Dedifferentiated amniotic fluid mesenchymal stem cell (primary cell): Measurements from ENCODE around the gene FAM83G.

ENCODE experiments used
- DNase-seq: peaks from one replicate; pipeline ENCODE4 v3.0.0-alpha.2; 2016; ENCODE audit errors: extremely low spot score

FAM83G gene

DNA sequence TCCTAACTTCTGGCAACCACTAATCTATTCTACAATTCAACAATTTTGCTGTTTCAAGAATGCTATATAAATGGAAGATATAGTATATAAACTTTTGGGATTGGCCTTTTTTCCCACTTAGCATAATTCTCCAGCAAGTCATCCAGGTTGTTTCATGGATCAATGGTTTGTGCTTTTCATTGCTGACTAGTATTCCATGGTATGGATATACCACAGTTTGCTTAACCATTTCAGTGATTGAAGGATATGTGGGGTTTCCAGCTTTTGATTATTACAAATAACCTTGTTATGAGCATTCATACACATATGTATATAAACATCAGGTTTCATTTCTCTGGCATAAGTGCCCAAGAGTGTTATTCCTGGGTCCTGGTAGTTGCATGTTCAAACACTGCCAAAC, 2.1 kb upstream of the FAM83G start:
- no peak for DNase-seq

GRCh38 chr17:19005789-19006430, 1.3 kb upstream of the FAM83G start:
- DNase-seq, result no peak

GRCh38 chr17:19005137-19005773, 691 bp upstream of the FAM83G start:
- no peak for DNase-seq

DNA sequence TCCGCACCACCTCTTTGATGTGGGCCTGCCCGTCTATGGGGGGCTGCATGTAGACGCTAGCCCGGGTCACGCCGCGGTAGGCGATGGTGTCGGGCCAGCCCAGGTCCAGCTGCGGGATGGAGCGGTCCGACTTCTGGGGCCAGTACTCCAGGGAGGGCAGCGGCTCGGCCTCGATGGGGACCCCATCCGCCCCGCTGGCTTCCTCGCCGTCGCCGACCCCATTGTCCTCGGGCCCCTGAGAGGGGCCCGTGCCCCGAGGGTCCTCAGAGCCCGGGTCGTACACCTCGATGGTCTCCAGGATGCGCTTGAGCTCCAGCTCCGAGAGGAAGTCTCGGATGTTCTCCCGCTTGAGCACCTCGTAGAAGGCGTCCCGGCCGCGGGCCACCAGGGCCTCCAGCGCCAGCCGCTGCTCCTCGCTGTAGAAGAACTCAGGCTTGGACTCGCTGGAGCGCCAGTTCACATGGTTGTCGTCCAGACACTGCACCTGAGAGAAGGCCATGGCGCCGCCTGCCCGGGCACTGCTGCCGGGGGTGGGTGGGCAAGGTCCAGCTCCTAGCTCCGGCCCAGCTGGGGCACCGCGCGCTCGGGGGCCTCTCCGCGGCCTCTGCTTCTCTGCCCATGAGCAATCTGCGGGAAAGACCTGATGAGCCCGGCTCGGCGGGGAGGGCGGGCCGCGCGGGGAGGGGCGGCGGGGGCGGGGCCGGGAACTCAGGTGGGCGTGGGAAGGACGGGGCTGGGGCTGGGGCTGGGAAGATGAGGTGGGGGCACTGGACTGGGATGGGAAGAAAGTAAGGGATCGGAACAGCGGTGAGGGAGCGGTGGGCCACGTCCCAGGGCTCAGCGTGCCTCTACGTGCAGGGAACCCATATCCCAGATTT, 782 bp downstream of the FAM83G start:
- no peak for DNase-seq

- DNase-seq, result no peak
Measured at GRCh38 chr17:19002805-19003542, 1.6 kb downstream of the FAM83G start.

- DNase-seq, result no peak
Measured at GRCh38 chr17:19001907-19002590, 2.5 kb downstream of the FAM83G start.

DNA sequence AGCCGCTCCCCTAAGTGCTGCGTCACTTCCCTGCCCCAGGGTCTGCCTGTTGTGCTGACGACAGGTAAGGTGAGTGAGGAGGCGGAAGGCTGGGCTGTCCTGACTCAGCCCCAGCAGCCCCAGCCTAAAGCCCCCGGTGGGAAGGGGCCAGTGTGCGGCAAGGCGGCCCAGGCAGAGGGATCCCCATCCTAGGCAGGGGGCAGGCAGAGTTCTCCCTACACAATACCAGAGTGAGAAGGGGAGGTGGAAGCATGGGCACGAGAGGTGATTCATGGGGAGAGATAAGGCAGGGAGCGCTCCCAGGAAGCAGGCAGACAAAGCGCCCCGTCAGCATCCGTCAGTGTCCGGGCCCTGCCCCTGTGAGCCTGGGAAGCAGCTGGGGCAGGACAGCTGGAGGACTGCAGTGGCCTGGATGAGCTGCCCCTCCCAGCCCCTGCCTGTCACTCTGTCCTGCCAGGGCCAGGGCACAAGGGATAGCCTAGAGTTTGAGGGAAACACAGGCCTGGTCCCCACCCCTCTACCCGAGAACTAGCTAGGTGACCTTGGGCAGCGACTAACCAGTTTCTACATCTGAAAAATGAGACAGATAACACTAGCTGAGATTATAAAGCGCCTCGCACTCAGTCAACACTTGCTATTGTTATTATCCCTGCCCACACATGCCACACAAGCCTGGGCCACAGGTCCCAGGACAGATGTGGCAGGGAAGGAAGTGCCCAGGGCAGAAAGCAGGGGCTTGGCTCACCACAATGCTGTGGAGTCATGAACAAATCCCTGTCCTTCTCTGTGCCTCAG, 3.8 kb downstream of the FAM83G start:
- no peak for DNase-seq

DNA sequence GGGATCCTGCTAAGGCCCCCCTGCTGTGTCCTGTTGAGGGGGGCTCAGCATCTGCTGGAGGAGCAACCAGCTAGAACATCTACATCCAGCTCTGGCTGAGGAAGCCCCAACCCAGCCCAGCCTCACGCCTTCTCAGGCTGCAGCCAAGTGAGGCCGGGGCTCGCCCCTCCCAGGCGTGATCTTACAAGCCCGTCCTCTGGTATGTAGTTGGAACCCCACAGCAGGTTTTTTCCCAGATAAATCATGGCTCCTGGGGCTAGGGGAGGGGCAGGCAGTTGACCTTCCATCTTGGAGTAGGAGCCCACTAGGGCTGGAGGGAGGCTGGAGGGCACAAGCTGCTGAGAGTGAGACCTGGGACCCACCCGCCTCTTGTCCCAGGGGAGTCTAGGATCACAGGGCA, 4.7 kb downstream of the FAM83G start:
- no peak for DNase-seq

DNA sequence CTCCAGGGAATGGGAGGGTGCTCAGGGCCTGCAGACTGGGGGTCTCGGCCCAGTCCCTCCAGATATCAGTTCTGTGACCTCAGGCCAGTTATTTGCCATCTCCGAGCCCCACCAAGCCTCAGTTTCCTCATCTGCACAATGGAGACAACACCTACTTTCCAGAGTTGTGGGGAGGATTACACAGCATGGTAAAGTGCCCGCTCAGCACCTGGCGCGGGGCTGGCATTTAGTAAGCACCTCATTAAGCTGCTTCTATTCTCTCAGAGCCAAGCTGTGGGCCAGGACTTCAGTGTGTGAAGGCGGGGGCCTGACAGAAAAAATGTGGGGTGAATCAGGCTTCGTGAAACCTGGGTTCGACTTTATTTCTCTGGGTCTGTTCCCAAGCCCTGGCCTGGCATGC, 5.2 kb downstream of the FAM83G start:
- DNase-seq, result no peak

DNA sequence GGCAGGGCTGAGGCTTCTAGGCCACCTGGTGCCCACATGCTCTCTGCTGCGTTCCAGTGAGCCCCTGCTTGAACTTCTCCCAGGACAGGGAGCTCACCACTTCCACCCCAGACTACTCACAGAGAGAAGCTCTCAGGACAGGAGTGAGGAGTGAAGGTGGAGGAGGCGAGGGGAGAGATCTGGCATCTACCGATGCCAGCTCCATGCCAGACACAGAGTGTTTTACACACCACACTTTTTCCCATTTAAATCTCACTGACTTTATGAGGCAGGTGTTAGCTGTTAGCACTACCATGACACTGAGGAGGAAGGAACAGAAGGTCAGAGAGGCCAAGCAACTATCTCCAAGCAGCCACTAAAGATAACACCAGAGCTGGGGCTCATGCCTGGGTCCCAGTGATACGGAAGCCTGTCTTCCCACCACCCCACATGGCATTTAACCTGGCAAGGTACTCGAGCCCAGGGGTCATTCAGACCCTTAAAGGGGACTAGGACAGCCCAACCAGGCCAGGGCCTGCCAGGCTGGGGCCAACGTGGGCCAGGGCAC, 6.8 kb downstream of the FAM83G start:
- no peak for DNase-seq

- no peak for DNase-seq
Measured at GRCh38 chr17:18996458-18996857, 8.1 kb downstream of the FAM83G start.

- no peak for DNase-seq
Measured at GRCh38 chr17:18995220-18995619, 9.3 kb downstream of the FAM83G start.

GRCh38 chr17:18994631-18995030, 9.9 kb downstream of the FAM83G start:
- no peak for DNase-seq

GRCh38 chr17:18993905-18994526, 10.5 kb downstream of the FAM83G start:
- no peak for DNase-seq

DNA sequence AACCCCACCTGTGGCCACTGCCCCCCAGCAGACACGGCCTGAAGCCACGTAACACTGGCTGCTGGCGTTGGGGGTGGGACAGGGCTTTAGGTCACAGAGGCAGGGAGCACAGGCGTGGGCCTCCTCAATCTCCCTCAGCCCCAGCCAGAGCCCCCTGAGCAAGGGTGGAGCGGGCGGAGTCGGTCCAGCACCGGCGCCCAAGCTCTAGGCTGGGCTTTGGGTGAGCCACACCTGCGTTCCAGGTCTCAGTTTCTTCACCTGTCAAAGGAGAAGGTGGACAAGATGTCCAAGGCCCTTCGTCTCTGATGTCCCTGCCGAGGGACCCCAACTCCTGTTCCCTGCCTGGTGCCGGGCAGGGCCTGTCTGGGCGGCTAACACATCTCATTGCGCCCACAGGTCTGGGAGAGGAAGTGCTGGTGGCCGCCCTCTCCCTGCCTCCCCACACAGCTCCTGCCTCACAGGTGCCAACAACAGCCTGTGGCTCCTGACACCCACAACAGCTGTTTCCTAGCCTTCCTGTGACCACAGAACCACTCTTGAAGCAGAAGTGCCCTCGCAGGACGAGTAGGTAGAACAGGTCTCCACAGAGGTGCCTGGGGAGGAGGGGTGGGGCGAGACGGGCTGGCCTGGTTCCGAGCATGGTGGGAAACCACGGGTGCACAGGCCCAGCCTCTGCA, 12.0 kb downstream of the FAM83G start:
- no peak for DNase-seq

GRCh38 chr17:18991531-18992315, 12.8 kb downstream of the FAM83G start:
- no peak for DNase-seq

GRCh38 chr17:18990331-18990730, 14.2 kb downstream of the FAM83G start:
- no peak for DNase-seq

- no peak for DNase-seq
Measured at GRCh38 chr17:18988546-18989173, 15.9 kb downstream of the FAM83G start.
